Immature natural killer cell (primary cell): ENCODE measurements around the gene PDIA5. TPM values are rescaled to one million over a fixed set of nuclear protein-coding genes. Genes with fewer than 3 reads are reported as not detected.
"Not testable (repeated sequence)": the region's sequence is repeated elsewhere in the genome, so short reads cannot be mapped to it uniquely, and the experiment has no call there.

Experiments used
- DNase-seq, 3 donors: peaks; one replicate each; pipeline ENCODE4 v3.0.0; 2022; ENCODE audit warnings: mixed read lengths in 1 of 3
- H3K27ac Mint-ChIP-seq, 6 donors: one replicate each; pipeline ENCODE4 v1.8.0; 2020; ENCODE audit warnings: mixed read lengths in 6 of 6, mild to moderate bottlenecking in 5 of 6, inconsistent platforms in 4 of 6, moderate library complexity in 3 of 6
- H3K27me3 Mint-ChIP-seq, 3 donors: one replicate each; pipeline ENCODE4 v1.8.0; 2020 to 2021; ENCODE audit warnings: low read depth in 3 of 3, mild to moderate bottlenecking in 3 of 3, mixed read lengths in 3 of 3, moderate library complexity in 3 of 3, inconsistent platforms in 1 of 3
- H3K36me3 Mint-ChIP-seq, 3 donors: one replicate each; pipeline ENCODE4 v1.8.0; 2020; ENCODE audit warnings: mixed read lengths in 3 of 3, inconsistent platforms in 2 of 3, mild to moderate bottlenecking in 2 of 3
- H3K4me1 Mint-ChIP-seq, 2 donors: one replicate each; pipeline ENCODE4 v1.8.0; 2020; ENCODE audit warnings: inconsistent platforms in 2 of 2, mild to moderate bottlenecking in 2 of 2, mixed read lengths in 2 of 2, moderate library complexity in 1 of 2
- H3K4me3 Mint-ChIP-seq, 5 donors: one replicate each; pipeline ENCODE4 v1.8.0; 2020; ENCODE audit warnings: mild to moderate bottlenecking in 5 of 5, mixed read lengths in 5 of 5, inconsistent platforms in 3 of 5, moderate library complexity in 3 of 5
- H3K9me3 Mint-ChIP-seq, 6 donors: one replicate each; pipeline ENCODE4 v1.8.0; 2020; ENCODE audit warnings: mild to moderate bottlenecking in 6 of 6, mixed read lengths in 6 of 6, inconsistent platforms in 4 of 6, moderate library complexity in 3 of 6
- polyA plus RNA-seq, 3 donors: library from polyadenylated mRNA; unstranded; fragments of 300-500 nt; fragmentation: Illumina TruSeq; gene quantifications; one replicate each; pipeline ENCODE4 v1.2.3, GENCODE V29; 2021

The PDIA5 gene
- polyA plus RNA-seq, 3 donors from 2014 or later: 0.74 to 1.3 TPM; not detected in 1

DNA sequence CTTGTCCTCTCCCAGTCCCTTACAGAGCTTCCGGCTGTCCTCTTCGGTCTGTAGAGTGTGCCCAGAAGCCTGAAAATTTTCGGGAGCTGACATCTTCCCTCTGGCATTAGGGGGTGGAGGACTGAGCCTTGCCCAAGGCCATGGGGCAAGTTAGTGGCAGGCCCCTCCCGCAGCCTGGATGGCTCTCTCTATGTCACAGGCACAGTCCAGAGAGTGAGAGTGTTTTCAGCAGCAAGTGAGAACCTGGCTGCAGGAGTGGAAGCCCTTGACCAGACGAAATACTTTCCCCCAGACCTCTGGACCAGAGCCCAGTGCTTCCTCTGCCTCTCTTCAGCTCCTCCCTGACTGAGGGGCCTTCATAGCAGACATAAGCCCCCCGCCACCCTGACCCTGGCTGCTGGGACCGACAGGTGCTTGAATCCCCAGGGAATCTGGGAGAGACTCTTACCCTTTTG, 84.5 kb downstream of the PDIA5 start:
- H3K27ac Mint-ChIP-seq: peak overlapping the region in 5 of 6 donors; percentile 45 to 90 (median 85)
- H3K4me1 Mint-ChIP-seq: no peaks in the 10 kb centered on the region
- H3K36me3 Mint-ChIP-seq: no peaks in the 10 kb centered on the region
- peaks cover 0 to 4% (median 2%) of the 10 kb centered on the region in 3 donors for H3K27me3 Mint-ChIP-seq
- no peaks in the 10 kb centered on the region for H3K9me3 Mint-ChIP-seq
- DNase-seq: no peak
- H3K4me3 Mint-ChIP-seq: no peak overlapping the region

DNA sequence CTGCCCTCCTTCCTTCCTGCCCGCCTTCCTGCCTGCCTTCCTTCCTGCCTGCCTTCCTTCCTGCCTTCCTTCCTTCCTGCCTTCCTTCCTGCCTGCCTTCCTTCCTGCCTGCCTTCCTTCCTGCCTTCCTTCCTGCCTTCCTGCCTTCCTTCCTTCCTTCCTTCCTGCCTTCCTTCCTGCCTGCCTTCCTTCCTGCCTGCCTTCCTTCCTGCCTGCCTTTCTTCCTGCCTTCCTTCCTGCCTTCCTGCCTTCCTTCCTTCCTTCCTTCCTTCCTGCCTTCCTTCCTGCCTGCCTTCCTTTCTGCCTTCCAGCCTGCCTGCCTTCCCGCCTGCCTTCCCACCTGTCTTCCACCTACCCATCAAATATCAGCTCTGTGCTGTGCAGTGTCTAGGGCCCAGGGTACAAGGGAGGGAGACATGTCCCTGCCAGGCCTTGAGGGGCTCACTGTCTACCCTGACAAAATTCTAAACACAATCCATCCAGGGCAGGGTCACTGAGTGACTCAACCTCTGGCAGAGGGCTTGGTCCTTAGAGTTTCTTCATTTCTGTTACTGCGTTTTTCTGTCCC, 85.1 kb downstream of the PDIA5 start:
- not testable (repeated sequence) for H3K4me3 Mint-ChIP-seq, H3K4me1 Mint-ChIP-seq

DNA sequence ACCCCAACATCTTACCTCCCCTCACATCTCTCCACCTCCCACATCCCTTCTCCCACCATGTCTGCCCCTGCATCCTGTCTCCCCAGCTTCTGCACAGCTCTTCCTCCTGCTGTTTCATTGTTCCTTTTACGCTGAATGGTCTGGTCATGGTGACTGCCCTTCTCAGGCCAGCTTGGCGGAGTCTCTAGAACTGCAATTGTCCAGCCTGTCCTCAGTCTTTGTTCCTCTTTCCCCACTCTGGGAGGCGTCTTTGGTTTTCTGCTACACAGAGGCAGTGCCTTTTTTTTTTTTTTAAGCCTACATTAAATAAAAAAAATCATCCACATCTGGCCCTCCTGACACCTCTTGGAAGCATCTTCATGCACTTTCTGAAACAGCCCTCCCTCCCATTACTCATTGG, 85.9 kb downstream of the PDIA5 start:
- Mint-ChIP-seq H3K9me3 (no peaks in the 10 kb centered on the region), H3K4me3 (no peak overlapping the region), H3K36me3 (peaks cover 0 to 3% (median 0%) of the 10 kb centered on the region in 3 donors), H3K27ac (peak overlapping the region in 5 of 6 donors; percentile 30 to 59 (median 44)), H3K4me1 (no peaks in the 10 kb centered on the region), H3K27me3 (peaks cover 0 to 4% (median 4%) of the 10 kb centered on the region in 3 donors)
- DNase-seq: no peak

More for the DNA sequence above, 85.1 kb downstream of the PDIA5 start:
- not testable (repeated sequence) for H3K27me3 Mint-ChIP-seq, H3K9me3 Mint-ChIP-seq, H3K36me3 Mint-ChIP-seq, DNase-seq
- H3K27ac Mint-ChIP-seq: peak overlapping the region; percentile 44 to 90 (median 85)

DNA sequence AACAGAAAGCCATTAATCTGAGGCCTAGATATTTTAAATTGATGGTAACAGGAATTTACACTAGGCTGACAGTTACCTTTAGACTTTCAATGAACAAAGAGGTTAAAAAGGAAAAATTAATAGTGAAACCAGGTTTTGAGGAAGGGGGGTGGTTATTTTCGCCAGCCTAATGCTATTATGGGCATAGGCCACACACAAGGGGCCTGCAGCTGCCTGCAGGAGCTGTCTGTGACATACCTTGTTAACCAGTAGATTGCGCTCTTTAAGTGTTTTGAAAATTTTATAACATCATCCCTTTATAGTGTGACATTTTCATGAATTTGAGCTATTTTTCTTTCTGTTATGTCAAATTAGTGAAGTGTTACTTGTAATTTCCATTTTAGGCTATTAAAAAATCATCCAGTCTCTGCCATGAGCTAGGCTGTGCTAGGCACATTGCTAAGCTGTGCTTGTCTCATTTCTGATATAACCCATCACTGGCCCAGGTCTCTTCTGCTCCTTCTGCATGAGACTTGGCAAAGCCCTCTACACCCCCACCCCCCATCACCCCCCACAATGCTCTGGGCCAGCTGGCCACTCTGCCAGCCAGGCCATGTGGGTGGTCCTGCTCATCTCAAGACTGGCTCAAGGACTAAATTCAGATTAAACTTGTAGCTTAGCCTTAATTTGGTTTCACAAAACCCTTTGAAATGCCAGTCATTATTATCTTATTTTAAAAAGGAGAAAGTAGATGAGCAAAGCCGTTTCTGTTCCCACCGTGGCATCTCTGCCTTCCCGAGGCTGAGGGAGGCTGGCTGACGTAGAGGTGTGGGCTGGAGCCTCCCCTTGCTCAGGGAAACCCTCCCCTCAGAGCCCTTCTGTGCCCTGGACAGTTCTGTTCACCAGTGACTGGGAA, 86.5 kb downstream of the PDIA5 start:
- Mint-ChIP-seq H3K9me3 (no peaks in the 10 kb centered on the region), H3K27me3 (peaks cover 0 to 4% (median 4%) of the 10 kb centered on the region in 3 donors), H3K4me3 (no peak overlapping the region), H3K27ac (peak overlapping the region in 2 of 6 donors; percentile 39 to 47), H3K36me3 (peaks cover 0 to 3% (median 0%) of the 10 kb centered on the region in 3 donors), H3K4me1 (no peaks in the 10 kb centered on the region)
- no peak for DNase-seq

DNA sequence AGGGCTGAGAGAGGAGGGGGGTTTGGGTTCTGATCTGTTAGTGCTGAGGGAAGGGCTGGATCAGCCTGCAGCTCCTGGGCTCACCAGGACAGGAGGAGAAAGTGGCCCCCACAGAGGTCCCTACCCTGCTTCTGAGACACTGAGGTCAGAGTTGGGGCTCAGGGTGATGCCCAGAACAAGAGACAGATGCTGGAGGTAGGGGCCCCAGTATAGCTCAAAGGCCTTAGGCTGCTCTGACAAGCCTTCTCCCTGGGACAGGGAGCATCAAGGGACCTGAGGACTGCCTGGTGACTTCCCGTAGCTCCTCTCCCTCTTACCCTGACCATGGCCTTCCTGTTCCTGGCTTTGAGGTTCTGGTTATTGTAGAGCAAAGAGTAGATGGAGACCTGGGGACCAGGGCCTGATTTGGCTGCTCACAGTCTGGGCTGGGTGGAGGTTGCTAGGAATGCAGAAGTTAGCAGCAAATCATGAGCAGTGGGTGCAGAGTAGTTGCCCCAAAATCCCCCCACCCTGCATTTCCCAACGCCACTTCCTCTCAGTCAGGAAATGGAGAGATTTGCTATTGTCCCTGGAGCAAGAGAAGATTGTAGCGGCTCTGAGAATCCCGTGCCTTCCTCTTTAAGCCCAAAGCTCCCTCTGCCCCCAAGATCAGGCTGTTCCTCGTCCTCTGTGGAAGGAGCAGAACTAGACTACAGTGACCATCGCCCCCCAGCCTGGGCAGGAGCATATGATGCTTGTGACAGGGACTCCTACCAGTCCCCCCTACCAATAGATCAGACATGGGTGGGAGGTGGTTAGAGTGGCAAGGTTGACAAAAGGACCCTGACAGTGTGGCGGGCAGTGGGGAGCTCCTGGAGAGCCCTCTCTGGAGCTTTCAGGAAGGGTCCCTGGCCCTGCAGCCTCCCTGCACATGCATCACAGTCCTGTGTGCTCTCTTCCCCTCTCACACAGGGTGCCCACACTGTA, 87.5 kb downstream of the PDIA5 start:
- Mint-ChIP-seq H3K4me3 (no peak overlapping the region), H3K27me3 (peaks cover 0 to 4% (median 2%) of the 10 kb centered on the region in 3 donors), H3K27ac (no peak overlapping the region), H3K36me3 (peaks cover 0 to 3% (median 0%) of the 10 kb centered on the region in 3 donors), H3K9me3 (no peaks in the 10 kb centered on the region), H3K4me1 (no peaks in the 10 kb centered on the region)
- DNase-seq: no peak

DNA sequence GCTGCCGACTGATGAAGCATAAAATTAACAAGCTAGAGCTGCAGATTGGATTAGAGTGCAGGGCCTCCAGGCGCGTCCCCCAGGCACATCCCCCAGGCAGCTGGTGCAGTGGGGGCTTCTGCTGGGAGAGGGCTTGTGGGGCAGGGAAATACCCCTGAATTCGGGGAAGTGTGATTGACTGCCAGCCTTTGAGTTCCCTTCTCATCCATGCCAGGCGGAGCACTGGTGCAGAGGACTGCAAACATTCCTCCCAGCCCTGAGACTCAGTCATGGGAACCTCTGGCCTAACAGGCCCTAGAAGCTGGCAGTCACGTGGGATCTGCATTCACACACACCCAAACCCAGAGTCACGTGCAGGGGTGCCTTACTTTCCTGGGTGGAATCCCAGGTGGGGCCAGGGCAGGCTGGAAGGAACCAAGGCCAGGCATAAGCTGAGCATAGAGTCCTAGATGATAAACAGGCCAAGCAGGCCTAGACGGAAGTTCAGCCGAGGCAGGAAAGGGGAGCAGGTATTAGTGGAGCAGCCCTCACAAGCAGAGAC, 88.7 kb downstream of the PDIA5 start:
- no peaks in the 10 kb centered on the region for H3K9me3 Mint-ChIP-seq
- H3K4me1 Mint-ChIP-seq: no peaks in the 10 kb centered on the region
- peaks cover 0 to 3% (median 0%) of the 10 kb centered on the region in 3 donors for H3K36me3 Mint-ChIP-seq
- no peak overlapping the region for H3K4me3 Mint-ChIP-seq
- H3K27ac Mint-ChIP-seq: no peak overlapping the region
- H3K27me3 Mint-ChIP-seq: peaks cover 0 to 4% (median 2%) of the 10 kb centered on the region in 3 donors
- no peak for DNase-seq

DNA sequence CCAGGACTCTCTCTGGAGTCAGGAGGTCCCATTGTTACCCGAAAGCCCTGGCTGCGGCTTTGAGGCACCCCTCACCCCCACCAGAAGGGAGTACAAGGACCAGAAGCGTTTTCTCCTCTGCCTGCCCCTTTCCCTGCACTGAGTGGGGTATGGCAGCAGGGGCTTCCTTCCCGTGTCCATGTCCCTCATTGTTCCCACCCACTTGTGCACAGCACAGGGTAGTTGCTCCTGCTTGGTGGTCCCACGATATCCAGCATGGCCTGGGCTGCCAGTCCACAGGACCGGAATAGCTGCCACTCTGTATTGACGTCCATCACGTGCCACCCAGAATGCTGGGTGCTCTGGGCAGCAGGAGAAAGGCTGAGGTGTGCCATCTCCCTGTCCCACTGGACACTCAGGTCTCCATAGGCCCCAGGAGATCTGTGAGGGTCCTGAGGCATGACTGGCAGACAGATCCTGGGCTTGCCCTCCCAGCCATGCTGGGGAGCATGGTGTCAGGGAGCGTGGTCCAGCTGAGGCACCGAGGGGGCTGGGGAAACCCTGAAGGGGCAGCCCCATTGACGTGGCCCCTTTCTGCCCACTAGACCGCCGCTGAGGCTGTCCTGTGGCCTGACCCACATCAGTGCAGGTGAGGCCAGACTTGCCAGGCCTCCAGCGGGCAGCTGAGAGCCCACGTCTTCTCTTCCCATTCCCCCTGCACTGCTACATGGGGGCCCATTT, 89.6 kb downstream of the PDIA5 start:
- Mint-ChIP-seq H3K4me1 (no peaks in the 10 kb centered on the region), H3K4me3 (no peak overlapping the region), H3K9me3 (no peaks in the 10 kb centered on the region), H3K36me3 (peaks cover 0 to 3% (median 0%) of the 10 kb centered on the region in 3 donors), H3K27me3 (peaks cover 0 to 4% (median 2%) of the 10 kb centered on the region in 3 donors), H3K27ac (no peak overlapping the region)
- DNase-seq: no peak

DNA sequence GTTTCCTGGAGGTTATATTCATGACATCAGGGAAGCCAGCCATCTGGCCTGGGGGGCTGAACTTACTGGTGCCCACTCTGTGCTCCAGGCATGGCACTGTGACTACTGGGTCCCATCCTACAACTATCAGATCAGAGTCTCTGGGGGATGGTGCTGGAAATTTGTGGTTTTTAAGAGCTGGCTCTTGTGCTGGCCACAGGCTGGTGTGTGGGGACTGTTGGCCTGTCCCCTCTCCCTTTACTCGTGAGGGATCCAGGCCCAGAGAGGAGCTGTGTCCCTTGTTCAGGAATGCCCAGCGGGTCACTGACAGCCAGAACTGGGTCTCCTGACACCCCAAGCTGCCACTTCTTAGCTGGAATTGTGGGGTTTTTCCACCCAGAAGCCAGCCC, 90.4 kb downstream of the PDIA5 start:
- Mint-ChIP-seq H3K27ac (no peak overlapping the region), H3K4me3 (no peak overlapping the region)

DNA sequence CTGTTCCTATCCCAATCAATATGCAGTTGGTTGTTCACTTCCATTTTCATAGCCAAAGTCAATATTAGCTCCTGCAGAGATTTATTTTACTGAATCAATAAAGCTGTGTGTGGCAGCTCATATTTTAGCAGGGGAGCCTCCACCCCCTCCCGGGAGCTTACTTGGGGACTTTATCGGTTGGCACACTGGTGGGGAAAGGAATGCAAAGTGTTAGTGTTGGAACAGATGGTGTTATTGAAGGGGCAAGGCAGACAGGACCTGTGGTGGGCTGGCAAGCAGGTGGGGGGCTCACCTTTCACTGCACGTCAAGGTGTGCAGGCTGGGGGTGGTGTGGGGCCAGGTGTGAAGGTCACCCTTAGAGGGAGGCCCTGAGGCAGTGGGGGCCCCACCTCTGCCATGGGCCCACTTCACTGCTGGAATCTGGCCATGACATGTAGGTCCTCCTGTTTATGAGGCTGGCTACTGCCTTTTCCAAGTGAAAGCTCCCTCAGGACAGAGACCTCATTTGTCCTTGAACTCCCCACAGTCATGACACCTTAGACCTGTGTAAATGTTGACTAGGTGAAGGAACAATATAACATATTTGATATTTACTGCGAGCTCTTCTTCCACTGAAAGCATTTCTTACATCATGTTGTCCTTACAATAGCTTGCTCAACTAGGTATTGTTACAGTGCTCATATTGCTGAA, 90.9 kb downstream of the PDIA5 start:
- DNase-seq: no peak
- H3K4me3 Mint-ChIP-seq: no peak overlapping the region
- H3K9me3 Mint-ChIP-seq: no peaks in the 10 kb centered on the region
- no peaks in the 10 kb centered on the region for H3K4me1 Mint-ChIP-seq
- H3K36me3 Mint-ChIP-seq: peaks cover 0 to 3% (median 0%) of the 10 kb centered on the region in 3 donors
- H3K27ac Mint-ChIP-seq: no peak overlapping the region
- peaks cover 0 to 4% (median 2%) of the 10 kb centered on the region in 3 donors for H3K27me3 Mint-ChIP-seq

More for the DNA sequence above, 90.4 kb downstream of the PDIA5 start:
- no peak for DNase-seq
- no peaks in the 10 kb centered on the region for H3K4me1 Mint-ChIP-seq
- peaks cover 0 to 4% (median 2%) of the 10 kb centered on the region in 3 donors for H3K27me3 Mint-ChIP-seq
- H3K36me3 Mint-ChIP-seq: peaks cover 0 to 3% (median 0%) of the 10 kb centered on the region in 3 donors
- no peaks in the 10 kb centered on the region for H3K9me3 Mint-ChIP-seq

DNA sequence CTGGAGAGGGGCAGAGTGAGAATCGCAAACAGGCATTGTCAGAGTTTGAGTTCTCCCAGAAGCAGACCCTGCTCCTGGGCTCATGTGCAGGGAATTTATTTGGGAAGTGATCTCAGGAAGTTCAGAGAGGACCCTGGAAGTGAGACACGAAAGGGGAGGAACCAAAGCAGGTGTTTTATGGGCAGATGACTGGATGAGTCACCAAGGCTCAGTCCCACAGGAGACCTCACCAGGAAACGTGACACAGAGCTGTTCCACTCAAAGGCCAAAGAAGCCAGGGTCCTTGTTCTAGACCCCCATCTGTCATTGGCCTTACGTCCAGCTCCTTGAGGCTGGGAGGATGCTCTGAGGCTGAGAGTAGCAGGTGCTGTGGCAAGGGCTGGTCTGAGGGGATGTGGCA, 91.5 kb downstream of the PDIA5 start:
- no peak overlapping the region for H3K27ac Mint-ChIP-seq
- peaks cover 0 to 4% (median 2%) of the 10 kb centered on the region in 3 donors for H3K27me3 Mint-ChIP-seq
- no peaks in the 10 kb centered on the region for H3K4me1 Mint-ChIP-seq
- no peak overlapping the region for H3K4me3 Mint-ChIP-seq
- H3K9me3 Mint-ChIP-seq: no peaks in the 10 kb centered on the region
- DNase-seq: no peak
- H3K36me3 Mint-ChIP-seq: peaks cover 0 to 3% (median 0%) of the 10 kb centered on the region in 3 donors

DNA sequence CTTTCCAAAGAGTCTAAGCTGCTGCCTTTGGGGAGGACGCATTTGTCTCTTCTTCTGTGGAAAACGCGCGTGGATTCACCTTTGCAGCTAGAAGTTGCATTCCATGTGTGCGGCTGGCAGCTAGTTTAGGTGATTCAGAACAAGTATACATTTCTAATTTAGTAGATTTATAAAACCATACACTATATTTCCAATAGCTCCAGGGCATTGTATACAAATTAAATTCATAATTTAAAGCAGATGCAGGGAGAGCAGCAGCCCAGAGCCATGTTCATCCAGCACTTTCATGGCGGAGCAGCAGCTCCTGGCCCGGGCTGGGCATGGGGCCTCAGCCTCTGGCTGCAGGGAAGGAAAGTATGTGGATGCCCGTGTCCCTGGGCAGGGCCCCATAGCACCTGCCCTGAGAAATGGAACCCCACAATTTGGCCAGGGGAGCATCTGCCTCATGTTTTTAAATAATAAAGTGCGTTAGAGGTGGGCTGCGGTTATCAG, 92.1 kb downstream of the PDIA5 start:
- no peaks in the 10 kb centered on the region for H3K4me1 Mint-ChIP-seq
- H3K27me3 Mint-ChIP-seq: peaks cover 0 to 5% (median 2%) of the 10 kb centered on the region in 3 donors
- DNase-seq: no peak
- no peak overlapping the region for H3K27ac Mint-ChIP-seq
- H3K9me3 Mint-ChIP-seq: no peaks in the 10 kb centered on the region
- no peak overlapping the region for H3K4me3 Mint-ChIP-seq
- peaks cover 0 to 3% (median 0%) of the 10 kb centered on the region in 3 donors for H3K36me3 Mint-ChIP-seq
